A549 (cell line): Measurements from ENCODE around the gene ARHGAP22. TPM values are rescaled to one million over a fixed set of nuclear protein-coding genes. Genes with fewer than 3 reads are reported as not detected.

Experiments
- ATAC-seq, 2 experiments: fragments of 200-7000 bp in 1 of 2; fragments of >200 bp in 1 of 2; cut with Nextera tagmentation in 1 of 2; cut with Tn5 transposase in 1 of 2; 3 replicates each; pipeline versions ENCODE4 v1.8.0 to v1.9.1; 2018 to 2020; ENCODE audit warnings: mild to moderate bottlenecking in 1 of 2, moderate library complexity in 1 of 2
- CTCF ChIA-PET: fragments of 300-600 bp; sonication (Branson Sonifier 250); formaldehyde crosslinking; extraction: SDS; loops from one replicate; lab custom pipeline; 2021; ENCODE audit warnings: antibody characterized with exemption, inconsistent platforms; lab: Yijun Ruan, JAX
- POLR2A ChIA-PET: fragments of 350-600 bp; formaldehyde crosslinking; extraction: SDS; loops from one replicate; lab custom pipeline; 2021; ENCODE audit warnings: antibody characterized with exemption, inconsistent platforms; lab: Yijun Ruan, JAX
- DNase-seq, 2 experiments: peaks; one replicate each; pipeline versions ENCODE4 v3.0.0 to v3.0.0-alpha.2; 2011 to 2016; ENCODE audit warnings: low read depth in 1 of 2, low spot score in 1 of 2
- FAIRE-seq: peaks from 2 replicates; lab custom pipeline; 2011; peaks lifted over from hg19 to GRCh38; lab: Jason Lieb, UNC
- H3K27ac ChIP-seq, 2 experiments: fragments of >200 bp; sonication (Bioruptor Twin); formaldehyde crosslinking; 3 replicates each; pipeline ENCODE4 v1.5.1; 2016 to 2017
- H3K4me1 ChIP-seq: fragments of >200 bp; sonication (Bioruptor Twin); formaldehyde crosslinking; 3 replicates; pipeline ENCODE4 v1.6.1; 2016
- H3K4me2 ChIP-seq: fragments of >200 bp; sonication (Bioruptor Twin); formaldehyde crosslinking; 3 replicates; pipeline ENCODE4 v1.6.1; 2016
- H3K4me3 ChIP-seq: fragments of >200 bp; sonication (Bioruptor Twin); formaldehyde crosslinking; 3 replicates; pipeline ENCODE4 v1.5.1; 2016
- H3K9me3 ChIP-seq: fragments of >200 bp; sonication (Bioruptor Twin); formaldehyde crosslinking; 3 replicates; pipeline ENCODE4 v1.6.1; 2016
- ATOH8 ChIP-seq: fragments of 250-450 bp; sonication (Bioruptor Pico); IDR thresholded peaks from 2 replicates; pipeline ENCODE4 v1.5.0; 2020; ENCODE audit warnings: low read depth, mild to moderate bottlenecking, moderate library complexity
- CHD2 ChIP-seq: fragments of 150-350 bp; IDR thresholded peaks from 2 replicates; pipeline ENCODE4 v1.6.1; 2014; ENCODE audit warnings: low read length; ENCODE audit not compliant: partially characterized antibody
- CHD4 ChIP-seq: fragments of 200-600 bp; sonication (generic); IDR thresholded peaks from 2 replicates; pipeline ENCODE4 v1.6.1; 2016; ENCODE audit warnings: antibody characterized with exemption, mild to moderate bottlenecking, borderline replicate concordance
- CTCF ChIP-seq: fragments of >200 bp; sonication (Bioruptor Twin); formaldehyde crosslinking; IDR thresholded peaks from 3 replicates; pipeline ENCODE4 v1.5.1; 2016
- EHMT2 ChIP-seq: fragments of 200-600 bp; sonication (generic); IDR thresholded peaks from 2 replicates; pipeline ENCODE4 v1.6.1; 2016; ENCODE audit warnings: antibody characterized with exemption, low read depth, mild to moderate bottlenecking, moderate library complexity
- EP300 ChIP-seq, 2 experiments: fragments of >200 bp; sonication (Bioruptor Twin); formaldehyde crosslinking; IDR thresholded peaks; 2 replicates in 1 of 2; 3 replicates in 1 of 2; pipeline ENCODE4 v1.6.1; 2016 to 2017
- FOSL2 ChIP-seq, 2 experiments: fragments of 450-650 bp in 1 of 2; fragments of >200 bp in 1 of 2; sonication (Bioruptor Twin) in 1 of 2; formaldehyde crosslinking; IDR thresholded peaks; 2 replicates each; pipeline versions ENCODE4 v1.5.0 to v1.6.1; 2016 to 2020; ENCODE audit warnings: mild to moderate bottlenecking in 1 of 2, moderate library complexity in 1 of 2
- HDAC2 ChIP-seq: fragments of 200-600 bp; sonication (generic); IDR thresholded peaks from 2 replicates; pipeline ENCODE4 v1.6.1; 2016
- HOXB13 ChIP-seq: fragments of 250-450 bp; sonication (Bioruptor Pico); IDR thresholded peaks from 2 replicates; pipeline ENCODE4 v1.5.0; 2020; ENCODE audit warnings: low read depth, mild to moderate bottlenecking, moderate library complexity
- KDM5A ChIP-seq: fragments of 200-600 bp; sonication (generic); IDR thresholded peaks from 2 replicates; pipeline ENCODE4 v1.6.1; 2016; ENCODE audit warnings: antibody characterized with exemption, mild to moderate bottlenecking
- MAZ ChIP-seq: fragments of 150-350 bp; IDR thresholded peaks from 2 replicates; pipeline ENCODE4 v1.6.1; 2014; ENCODE audit warnings: antibody characterized with exemption, low read depth, low read length, borderline replicate concordance
- NPAS2 ChIP-seq: fragments of 250-450 bp; sonication (Bioruptor Pico); IDR thresholded peaks from 2 replicates; pipeline ENCODE4 v1.8.0; 2022; ENCODE audit warnings: mild to moderate bottlenecking, moderate library complexity, borderline replicate concordance
- PBX3 ChIP-seq: IDR thresholded peaks from 2 replicates; pipeline ENCODE4 v1.6.1; 2012
- PHF8 ChIP-seq: fragments of 200-600 bp; sonication (generic); IDR thresholded peaks from 2 replicates; pipeline ENCODE4 v1.6.1; 2016; ENCODE audit warnings: low read depth, mild to moderate bottlenecking, antibody characterized with exemption, moderate library complexity, borderline replicate concordance
- RFX5 ChIP-seq: fragments of 450-650 bp; IDR thresholded peaks from 2 replicates; pipeline ENCODE4 v1.7.1; 2014; ENCODE audit warnings: antibody characterized with exemption, mild to moderate bottlenecking, moderate library complexity
- USF2 ChIP-seq: fragments of 450-650 bp; IDR thresholded peaks from 2 replicates; pipeline ENCODE4 v1.6.1; 2014; ENCODE audit warnings: antibody characterized with exemption
- ZC3H11A ChIP-seq: fragments of 450-650 bp; IDR thresholded peaks from 2 replicates; pipeline ENCODE4 v1.6.1; 2014; ENCODE audit warnings: antibody characterized with exemption, mild to moderate bottlenecking
- ZSCAN20 ChIP-seq: fragments of 250-450 bp; sonication (Bioruptor Pico); IDR thresholded peaks from 2 replicates; pipeline ENCODE4 v1.8.0; 2022; ENCODE audit warnings: mild to moderate bottlenecking, moderate library complexity
- WGBS: methylation state at CpG from one replicate; pipeline ENCODE4 v1.1.6; 2017; ENCODE audit errors: missing lambda C conversion rate; 5-methylcytosine and 5-hydroxymethylcytosine counted together
- polyA plus RNA-seq, 4 experiments: library from polyadenylated mRNA; depleted of rRNA in 3 of 4; stranded (reverse); fragments of >200 nt; fragmentation: RNase III in 1 of 4; extraction: RNeasy Plus Mini Kit Qiagen cat#74134 plus additional on column Dnase treatment in 1 of 4; gene quantifications; 2 replicates in 3 of 4; 3 replicates in 1 of 4; pipeline ENCODE4 v1.2.3, GENCODE V29; 2011 to 2017

ARHGAP22 gene
- polyA plus RNA-seq, 2 of the 4 experiments (the other 2 are of a cell fraction) = 1.9 to 3.2 TPM

- ChIA-PET POLR2A (no interaction called here), CTCF (interaction anchor here (1.2 kb wide), 1 partner anchor 13 kb away, joined by 3 read pairs; no protein-coding TSS in a partner anchor)
- no peak for DNase-seq
- no peak for ATAC-seq
- Histone ChIP-seq H3K4me1 (no peaks in the 10 kb centered on the region), H3K27ac (no peak overlapping the region), H3K4me3 (no peak overlapping the region), H3K4me2 (no peak overlapping the region), H3K9me3 (no peaks in the 10 kb centered on the region)
- FAIRE-seq = no peak
- 78% methylated on average over 9 of the region's 9 CpGs for WGBS
- TF ChIP-seq PHF8 (no peak), HDAC2 (no peak), KDM5A (no peak), MAZ (no peak), RFX5 (no peak), ZC3H11A (no peak), NPAS2 (CRISPR knock-in tag) (no peak), FOSL2 (IDR thresholded peaks at IDR 0.05) (no peak), FOSL2 (CRISPR knock-in tag; IDR thresholded peaks at IDR 0.05) (no peak), ZSCAN20 (CRISPR knock-in tag) (no peak), EP300 (IDR thresholded peaks at IDR 0.05) (no peak), CTCF (no peak), HOXB13 (CRISPR knock-in tag) (no peak), USF2 (no peak), PBX3 (no peak), EHMT2 (no peak), ATOH8 (CRISPR knock-in tag) (no peak)
Measured at GRCh38 chr10:48456361-48456804, 148.5 kb downstream of the ARHGAP22 start.

- no peak for DNase-seq
- TF ChIP-seq CHD2 = no peak
- TF ChIP-seq CHD4 = no peak
- H3K4me3 ChIP-seq = no peak overlapping the region
- H3K4me2 ChIP-seq = no peak overlapping the region
- ChIA-PET CTCF (interaction anchor here (0.9 to 1.8 kb wide), 4 partner anchors 10 to 201 kb away, joined by 3 to 4 read pairs (median 4); no protein-coding TSS in a partner anchor), POLR2A (no interaction called here)
- H3K27ac ChIP-seq = no peak overlapping the region
- no peaks in the 10 kb centered on the region for H3K9me3 ChIP-seq
- 86% methylated on average over 12 of the region's 15 CpGs for WGBS
- no peak; a peak in 1 of 6 replicates for ATAC-seq
- H3K4me1 ChIP-seq = no peaks in the 10 kb centered on the region
- FAIRE-seq = no peak
Measured at GRCh38 chr10:48455392-48456151, 149.3 kb downstream of the ARHGAP22 start.
